ENCODE data around the gene NUDT19. TPM values are rescaled to one million over a fixed set of nuclear protein-coding genes. Genes with fewer than 3 reads are reported as not detected.
A peak's percentile ranks its signal among the peaks of the same experiment; 100 is the strongest.

The NUDT19 gene
- 10 to 100 TPM; 15.9 to 16.6 TPM for total RNA-seq
- polyA plus RNA-seq (ENCODE audit: insufficient read length in 6 of 6): 10 to 100 TPM in 4 of 6 donors, 1 to 10 TPM in 2; 9.5 to 11.5 (median 10.7) TPM
- long read RNA-seq, donor 1, partial matches to known transcripts: 27 of 29 reads
- long read RNA-seq, donor 1, other reads (novel, unspliced or antisense): 0 of 29 reads
- long read RNA-seq, donor 2, transcript NUDT19-201 (3 exons, 2,967 nt): major isoform, 6 of 6 reads
- long read RNA-seq, donor 2, partial matches to known transcripts: 0 of 6 reads
- long read RNA-seq, donor 2, other reads (novel, unspliced or antisense): 0 of 6 reads
- long read RNA-seq, donor 3, transcript NUDT19-201 (3 exons, 2,967 nt): major isoform, 5 of 5 reads
- long read RNA-seq, donor 3, partial matches to known transcripts: 0 of 5 reads
- long read RNA-seq, donor 3, other reads (novel, unspliced or antisense): 0 of 5 reads
- long read RNA-seq, donor 4, partial matches to known transcripts: 0 of 4 reads
- long read RNA-seq, donor 4, other reads (novel, unspliced or antisense): 3 of 4 reads
- long read RNA-seq, donor 5, transcript NUDT19-201 (3 exons, 2,967 nt): major isoform, 5 of 5 reads
- long read RNA-seq, donor 5, partial matches to known transcripts: 0 of 5 reads
- long read RNA-seq, donor 5, other reads (novel, unspliced or antisense): 0 of 5 reads
- long read RNA-seq, donor 6: 0 reads
- long read RNA-seq, donor 7: 0 reads
- long read RNA-seq, donor 8, partial matches to known transcripts: 0 of 1 reads
- long read RNA-seq, donor 8, other reads (novel, unspliced or antisense): 0 of 1 reads
- long read RNA-seq, donor 9: 0 reads
- long read RNA-seq, donor 10: 0 reads
- long read RNA-seq, donor 11: 0 reads
- long read RNA-seq, donor 12, partial matches to known transcripts: 0 of 2 reads
- long read RNA-seq, donor 12, other reads (novel, unspliced or antisense): 0 of 2 reads

- Histone ChIP-seq H3K27ac (peak within 1 kb of the TSS; percentile 85 to 92), H3K4me1 (peaks cover 31 to 57% of the 10 kb centered on the region in 2 donors), H3K9me3 (no peaks in the 10 kb centered on the region), H3K27me3 (no peaks in the 10 kb centered on the region), H3K36me3 (no peaks in the 10 kb centered on the region), H3K4me3 (peak within 1 kb of the TSS; percentile 75 to 81)
- ATAC-seq: peak; percentile 95
- peak; percentile 74 to 95 (median 90) for DNase-seq
- no peak for TF ChIP-seq CTCF (IDR thresholded peaks at IDR 0.05)
- intact Hi-C loops (cut with DNase I): no loop called here
Measured at GRCh38 chr19:32691291-32691951, at the start of gene NUDT19. Gene NUDT19 (plus strand): TSS chr19:32691821. CDS start chr19:32691961, 140 bp downstream.

GRCh38 chr19:32642771-32643170, 48.9 kb upstream of the NUDT19 start:
- ATAC-seq (no peak), DNase-seq (no peak)
- Histone ChIP-seq H3K27me3 (no peaks in the 10 kb centered on the region), H3K4me1 (no peaks in the 10 kb centered on the region), H3K4me3 (no peak overlapping the region), H3K9me3 (no peaks in the 10 kb centered on the region), H3K27ac (no peak overlapping the region), H3K36me3 (peaks cover 0 to 98% of the 10 kb centered on the region in 2 donors)
- no peak for TF ChIP-seq CTCF (IDR thresholded peaks at IDR 0.05)
- intact Hi-C loops (cut with DNase I): no loop called here

GRCh38 chr19:32646556-32646955, 45.1 kb upstream of the NUDT19 start:
- TF ChIP-seq CTCF (IDR thresholded peaks at IDR 0.05): no peak
- DNase-seq: no peak
- H3K9me3 ChIP-seq: no peaks in the 10 kb centered on the region
- peaks cover 0 to 81% of the 10 kb centered on the region in 2 donors for H3K36me3 ChIP-seq
- no peaks in the 10 kb centered on the region for H3K27me3 ChIP-seq
- no peak overlapping the region for H3K27ac ChIP-seq
- no peak overlapping the region for H3K4me3 ChIP-seq
- H3K4me1 ChIP-seq: peaks cover 0 to 2% of the 10 kb centered on the region in 2 donors
- intact Hi-C loops (cut with DNase I): no loop called here
- ATAC-seq: no peak

DNA sequence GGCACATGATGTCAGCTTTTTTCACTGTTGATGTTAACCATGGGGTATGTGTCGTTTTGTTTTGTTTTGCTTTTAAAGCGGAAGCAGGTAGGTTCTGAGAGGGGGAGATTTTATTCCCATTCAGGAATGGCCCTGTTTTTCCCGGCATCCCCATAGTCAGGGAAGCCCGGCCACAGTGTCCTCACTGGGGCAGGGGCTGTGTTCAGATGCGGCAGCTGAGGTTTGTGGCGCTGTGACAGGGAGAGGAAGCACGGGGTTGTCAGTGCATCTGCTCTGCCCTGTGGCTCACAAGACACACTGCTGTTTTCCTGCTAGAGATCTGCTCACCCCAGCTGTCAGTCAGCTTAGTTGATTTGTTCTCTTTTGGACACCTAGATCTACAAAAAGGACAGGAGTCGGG, 44.3 kb upstream of the NUDT19 start:
- H3K4me3 ChIP-seq: no peak overlapping the region
- ATAC-seq (no peak), DNase-seq (no peak)
- peaks cover 0 to 10% of the 10 kb centered on the region in 2 donors for H3K4me1 ChIP-seq
- intact Hi-C loops (cut with DNase I): no loop called here
- TF ChIP-seq CTCF (IDR thresholded peaks at IDR 0.05): no peak
- H3K27me3 ChIP-seq: no peaks in the 10 kb centered on the region
- no peaks in the 10 kb centered on the region for H3K9me3 ChIP-seq
- H3K27ac ChIP-seq: no peak overlapping the region
- peaks cover 0 to 73% of the 10 kb centered on the region in 2 donors for H3K36me3 ChIP-seq

Measured in left lung (tissue), 14 donors.